G401 (cell line): ENCODE results near the gene NRIP1. TPM values are rescaled to one million over a fixed set of nuclear protein-coding genes. Genes with fewer than 3 reads are reported as not detected.

Experiments
- DNase-seq: peaks from one replicate; pipeline ENCODE4 v3.0.0-alpha.2; 2015; ENCODE audit warnings: low spot score
- in situ Hi-C: cut with HindIII; loops from 2 replicates; pipeline ENCODE4 v1.10.0; 2016; ENCODE audit warnings: low sequenced_read_pairs, mixed read lengths
- total RNA-seq: library from RNA; depleted of rRNA; stranded (reverse); fragments of >200 nt; shearing (Covaris generic); gene quantifications from 2 replicates; pipeline ENCODE4 v1.2.3, GENCODE V29; 2014; rRNA removed

The NRIP1 gene, protein sequence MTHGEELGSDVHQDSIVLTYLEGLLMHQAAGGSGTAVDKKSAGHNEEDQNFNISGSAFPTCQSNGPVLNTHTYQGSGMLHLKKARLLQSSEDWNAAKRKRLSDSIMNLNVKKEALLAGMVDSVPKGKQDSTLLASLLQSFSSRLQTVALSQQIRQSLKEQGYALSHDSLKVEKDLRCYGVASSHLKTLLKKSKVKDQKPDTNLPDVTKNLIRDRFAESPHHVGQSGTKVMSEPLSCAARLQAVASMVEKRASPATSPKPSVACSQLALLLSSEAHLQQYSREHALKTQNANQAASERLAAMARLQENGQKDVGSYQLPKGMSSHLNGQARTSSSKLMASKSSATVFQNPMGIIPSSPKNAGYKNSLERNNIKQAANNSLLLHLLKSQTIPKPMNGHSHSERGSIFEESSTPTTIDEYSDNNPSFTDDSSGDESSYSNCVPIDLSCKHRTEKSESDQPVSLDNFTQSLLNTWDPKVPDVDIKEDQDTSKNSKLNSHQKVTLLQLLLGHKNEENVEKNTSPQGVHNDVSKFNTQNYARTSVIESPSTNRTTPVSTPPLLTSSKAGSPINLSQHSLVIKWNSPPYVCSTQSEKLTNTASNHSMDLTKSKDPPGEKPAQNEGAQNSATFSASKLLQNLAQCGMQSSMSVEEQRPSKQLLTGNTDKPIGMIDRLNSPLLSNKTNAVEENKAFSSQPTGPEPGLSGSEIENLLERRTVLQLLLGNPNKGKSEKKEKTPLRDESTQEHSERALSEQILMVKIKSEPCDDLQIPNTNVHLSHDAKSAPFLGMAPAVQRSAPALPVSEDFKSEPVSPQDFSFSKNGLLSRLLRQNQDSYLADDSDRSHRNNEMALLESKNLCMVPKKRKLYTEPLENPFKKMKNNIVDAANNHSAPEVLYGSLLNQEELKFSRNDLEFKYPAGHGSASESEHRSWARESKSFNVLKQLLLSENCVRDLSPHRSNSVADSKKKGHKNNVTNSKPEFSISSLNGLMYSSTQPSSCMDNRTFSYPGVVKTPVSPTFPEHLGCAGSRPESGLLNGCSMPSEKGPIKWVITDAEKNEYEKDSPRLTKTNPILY (N-terminal part only)
- 33.5 and 56.4 TPM in 2 replicates for total RNA-seq

GRCh38 chr21:15064576-15065391 lies at the start of gene NRIP1:
NRIP1 (minus strand) TSS chr21:15065000; CDS start chr21:14968192, 96,808 bp downstream.
- in situ Hi-C loops: no loop called here
- DNase-seq: peak; percentile 92

DNA sequence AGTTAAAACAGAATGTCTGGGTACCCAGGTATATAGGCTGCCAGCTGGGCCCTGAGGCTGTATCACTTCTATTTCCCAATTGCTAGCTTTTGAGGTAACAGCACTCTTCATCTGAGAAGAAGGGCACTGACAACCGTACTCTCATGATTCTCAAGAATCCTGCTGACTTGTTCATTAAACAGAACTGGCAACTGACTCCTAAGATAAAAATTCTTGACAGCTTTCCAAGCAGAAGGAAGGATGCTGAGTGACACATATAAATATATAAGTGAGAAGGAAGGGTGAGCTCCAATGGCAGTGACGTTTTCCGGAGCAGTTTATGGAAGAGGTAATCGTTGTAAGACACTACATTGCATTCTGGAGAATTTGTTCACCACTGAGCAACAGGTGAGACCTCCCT lies 48.1 kb upstream of the NRIP1 start:
- no peak for DNase-seq
- in situ Hi-C loops: no loop called here

DNA sequence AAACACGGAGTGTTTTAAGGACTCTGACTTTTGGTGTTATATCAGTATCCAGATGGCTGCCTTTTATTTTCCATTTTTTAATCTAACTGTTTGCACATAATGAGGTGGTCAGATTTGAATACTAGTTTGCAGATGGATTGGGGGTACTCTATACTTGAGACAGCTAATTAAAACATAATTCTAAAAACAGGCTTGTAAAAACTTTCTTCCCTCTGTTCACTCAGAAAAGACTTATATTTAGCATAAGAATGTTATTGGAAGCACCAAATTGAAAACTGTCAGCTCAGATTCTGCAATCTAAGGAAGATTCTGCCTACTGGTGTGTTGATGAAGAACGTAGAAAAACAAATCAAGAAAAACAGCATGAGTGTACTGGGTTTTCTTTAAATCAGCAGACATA lies 44.0 kb upstream of the NRIP1 start:
- in situ Hi-C loops: no loop called here
- DNase-seq: no peak

GRCh38 chr21:15104470-15104869 lies 39.7 kb upstream of the NRIP1 start:
- in situ Hi-C loops: no loop called here
- DNase-seq: no peak

DNA sequence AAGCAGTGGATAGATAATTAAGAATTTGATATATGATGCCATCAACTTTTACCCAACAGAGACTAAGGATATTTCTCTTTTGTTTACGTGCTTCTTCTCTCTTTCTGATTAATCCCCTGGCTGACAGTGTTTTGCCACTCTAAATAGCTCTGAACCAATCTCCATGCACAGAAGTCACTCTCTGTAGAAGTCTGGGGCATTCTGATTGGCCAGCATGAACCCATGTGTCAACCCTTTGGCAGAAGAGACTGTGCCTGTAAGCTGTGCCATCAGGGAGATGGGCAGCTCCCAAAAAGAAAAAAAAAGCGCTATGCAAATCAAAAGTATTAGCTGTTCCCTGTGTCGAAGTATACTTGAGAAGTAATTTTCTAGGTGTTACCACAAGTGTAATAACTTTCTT lies 34.1 kb upstream of the NRIP1 start:
- no peak for DNase-seq
- in situ Hi-C loops: no loop called here

- no peak for DNase-seq
- in situ Hi-C loops: no loop called here
Measured at GRCh38 chr21:15098181-15098580, 33.4 kb upstream of the NRIP1 start.

GRCh38 chr21:15097580-15097979 lies 32.8 kb upstream of the NRIP1 start:
- DNase-seq: no peak
- in situ Hi-C loops: no loop called here

- in situ Hi-C loops: no loop called here
- DNase-seq: no peak
Measured at GRCh38 chr21:15096146-15096545, 31.3 kb upstream of the NRIP1 start.

DNA sequence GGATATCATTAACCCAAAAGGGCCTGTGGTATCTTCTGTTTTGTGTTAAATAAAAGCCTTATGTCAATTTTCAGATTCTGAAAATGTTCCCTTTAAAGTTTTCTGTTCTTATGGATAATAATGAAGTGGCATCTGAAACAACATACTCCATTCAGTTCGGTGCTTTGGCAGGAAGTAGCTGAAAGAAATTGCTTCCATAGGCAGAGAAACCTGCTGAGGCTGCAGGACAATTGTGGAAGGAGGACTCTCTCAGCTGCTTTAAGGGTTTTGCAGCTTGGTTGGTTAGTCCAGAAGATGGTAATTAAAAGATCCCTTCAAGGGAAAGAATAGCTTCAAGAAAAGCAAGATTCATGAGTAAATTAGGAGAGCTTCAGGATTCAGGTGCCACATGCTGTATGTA lies 30.5 kb upstream of the NRIP1 start:
- DNase-seq: no peak
- in situ Hi-C loops: no loop called here

DNA sequence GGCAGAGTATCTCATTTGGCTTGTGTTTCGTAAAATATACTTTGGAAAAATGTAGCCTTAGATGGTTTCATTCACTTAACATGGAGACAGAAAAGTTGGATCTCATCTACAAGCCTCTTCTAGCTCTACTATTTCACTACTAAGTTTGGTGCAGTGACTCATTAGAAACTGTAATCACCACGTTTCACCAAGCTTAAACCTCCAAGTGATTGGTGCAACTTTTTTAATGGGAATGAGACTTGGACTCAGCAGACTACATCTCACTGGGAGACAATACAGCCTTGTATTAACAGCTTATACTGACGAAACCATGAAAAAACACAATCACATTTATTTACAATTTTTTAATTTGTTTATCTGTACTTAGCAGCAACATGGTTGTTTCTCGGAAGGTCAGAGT lies 29.9 kb upstream of the NRIP1 start:
- DNase-seq: no peak
- in situ Hi-C loops: no loop called here

- in situ Hi-C loops: no loop called here
- no peak for DNase-seq
Measured at GRCh38 chr21:15093216-15093615, 28.4 kb upstream of the NRIP1 start.

DNA sequence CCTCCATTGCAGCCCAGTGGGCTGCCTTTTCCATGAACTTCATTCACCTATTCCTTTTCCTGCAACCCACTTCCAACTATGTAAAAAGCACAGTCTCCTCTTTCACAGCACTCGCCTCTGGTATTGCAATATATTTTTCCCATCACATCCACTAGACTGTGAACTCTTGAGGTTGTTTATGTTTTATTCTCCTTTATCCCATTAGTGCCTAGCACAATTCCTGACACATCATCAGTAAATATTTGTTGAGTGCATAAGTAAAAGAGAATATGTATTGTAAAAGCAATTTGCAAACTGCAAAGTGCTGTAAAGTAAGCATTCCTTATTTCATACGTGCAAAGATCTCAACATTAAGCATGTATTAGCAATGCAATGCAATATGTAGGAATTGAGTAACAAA lies 27.9 kb upstream of the NRIP1 start:
- no peak for DNase-seq
- in situ Hi-C loops: no loop called here

DNA sequence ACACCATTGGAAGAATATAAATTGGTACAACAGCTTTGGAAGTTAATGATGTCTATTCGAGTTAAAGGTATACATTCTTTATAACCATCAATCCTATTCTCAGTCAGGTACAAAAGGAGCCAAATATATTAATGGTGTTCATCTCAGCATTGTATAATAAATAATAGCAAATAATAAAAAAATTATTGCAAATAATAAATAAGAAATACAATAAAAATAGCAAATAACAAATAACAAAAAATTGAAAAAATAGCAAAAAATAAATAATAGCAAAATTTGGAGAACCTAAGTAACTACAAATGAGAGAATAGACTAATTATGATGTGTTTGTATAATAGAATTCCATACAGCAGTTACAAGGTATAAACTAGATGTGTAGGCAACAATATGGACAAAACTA lies 25.6 kb upstream of the NRIP1 start:
- in situ Hi-C loops: no loop called here
- DNase-seq: no peak

DNA sequence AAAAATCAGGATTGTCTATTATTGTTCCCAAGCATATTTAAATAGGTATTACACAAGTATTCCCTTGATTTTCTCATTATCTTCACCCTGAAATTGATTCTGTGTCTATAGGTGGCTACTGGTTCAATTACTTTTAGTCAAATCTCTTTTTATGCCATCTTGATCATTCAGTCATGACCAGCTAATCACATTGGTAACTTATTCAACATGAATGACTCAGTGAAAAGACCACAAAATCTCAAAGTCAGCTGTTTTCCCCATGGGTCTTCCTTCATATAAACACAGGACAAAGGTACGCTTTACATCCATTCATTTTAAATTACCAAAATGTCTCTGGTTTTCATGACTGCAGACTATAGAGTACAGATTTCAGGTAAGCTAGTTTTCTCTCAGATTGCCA lies 23.7 kb upstream of the NRIP1 start:
- DNase-seq: no peak
- in situ Hi-C loops: no loop called here

DNA sequence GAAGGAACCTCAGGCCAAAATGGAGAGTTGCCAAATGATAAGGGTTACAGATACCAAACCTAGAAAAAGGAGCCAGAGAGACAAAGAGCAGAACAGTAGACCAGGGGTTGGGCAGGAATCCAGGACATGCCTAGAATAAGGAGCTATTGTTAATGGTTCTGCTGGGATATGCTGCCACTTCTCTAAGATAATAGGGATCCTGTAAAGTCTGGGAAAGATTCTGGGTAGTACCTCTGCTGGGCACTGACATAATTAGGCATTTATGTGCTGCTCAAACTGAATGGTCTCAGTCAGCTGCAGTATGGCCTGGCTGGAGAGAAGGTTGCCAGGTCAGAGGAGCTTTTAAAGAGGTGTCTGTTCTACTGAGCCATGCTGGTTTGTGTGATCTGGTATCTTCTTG lies 19.9 kb upstream of the NRIP1 start:
- DNase-seq: no peak
- in situ Hi-C loops: no loop called here

DNA sequence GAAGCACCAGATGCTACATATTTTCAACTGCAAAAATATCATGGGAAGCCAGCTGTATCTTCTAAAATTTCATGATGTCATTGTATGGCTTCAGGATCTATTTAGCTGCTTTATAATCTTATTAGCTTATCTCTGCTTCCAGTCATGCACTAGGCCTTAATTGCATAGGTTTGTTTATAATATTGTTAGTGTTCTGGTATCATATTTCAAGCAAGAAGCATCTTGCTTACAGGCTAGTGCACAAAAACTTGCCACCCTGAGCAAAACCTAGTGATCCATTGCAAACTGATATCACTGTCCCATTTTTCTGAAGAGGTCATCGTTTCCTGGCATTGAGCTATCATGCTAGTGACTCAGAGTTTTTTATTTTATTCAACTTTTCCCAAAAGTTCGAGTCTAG lies 15.7 kb upstream of the NRIP1 start:
- in situ Hi-C loops: no loop called here
- no peak for DNase-seq

DNA sequence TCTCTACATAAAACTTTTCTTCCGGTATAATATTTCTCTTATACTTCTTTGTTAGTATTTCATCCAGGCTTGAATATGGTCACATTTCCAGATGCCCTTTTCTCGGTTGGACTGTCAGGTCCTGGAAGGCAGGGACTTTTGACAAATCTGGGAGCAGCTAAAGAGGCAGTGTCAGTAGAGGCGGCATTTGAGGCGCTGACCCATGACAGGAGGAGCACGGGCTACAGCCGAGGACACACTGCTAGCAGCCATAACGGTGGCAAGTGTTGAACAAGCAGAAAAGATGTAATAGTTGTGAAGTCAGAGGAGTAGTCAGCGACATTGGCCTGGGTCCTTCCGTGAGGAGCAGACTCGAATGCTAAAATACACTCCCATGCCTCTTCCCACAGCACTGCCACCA lies 14.5 kb upstream of the NRIP1 start:
- in situ Hi-C loops: no loop called here

GRCh38 chr21:15078180-15078579 lies 13.4 kb upstream of the NRIP1 start:
- in situ Hi-C loops: no loop called here
- no peak for DNase-seq

More for the DNA sequence above, 14.5 kb upstream of the NRIP1 start:
- no peak for DNase-seq

DNA sequence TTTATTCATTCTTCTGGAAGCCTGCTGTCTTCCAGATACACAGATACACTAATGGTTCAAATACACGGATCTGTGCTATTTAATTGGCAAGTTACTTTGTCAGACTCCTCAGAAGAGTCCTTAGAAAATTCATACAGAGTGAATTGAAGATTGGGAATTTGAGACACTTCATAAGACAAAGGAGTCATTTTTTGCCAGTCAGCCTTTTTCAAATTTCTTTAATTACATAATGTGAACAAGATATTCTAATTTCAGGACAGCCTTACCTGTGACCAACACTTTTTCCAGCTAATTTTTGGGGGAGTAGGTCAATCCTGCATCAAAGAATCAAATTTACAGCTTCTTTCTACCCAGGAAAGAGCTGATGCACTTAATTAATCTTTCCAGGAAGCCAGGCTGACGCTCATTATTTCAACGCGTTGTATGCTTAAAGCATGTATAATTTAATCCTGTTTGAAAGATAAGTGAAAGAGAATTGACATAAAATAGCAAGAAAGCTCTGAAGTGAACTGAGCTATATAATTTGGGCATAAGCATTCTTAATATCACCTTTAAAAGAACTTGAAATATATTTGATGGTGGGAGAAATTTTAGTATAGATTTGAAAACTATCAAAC lies 12.8 kb upstream of the NRIP1 start:
- in situ Hi-C loops: no loop called here
- no peak for DNase-seq
